SK-N-SH (cell line): Measurements from ENCODE around the gene ACP4. TPM values are rescaled to one million over a fixed set of nuclear protein-coding genes. Genes with fewer than 3 reads are reported as not detected.

Experiments
- CTCF ChIA-PET: fragments of 300-600, 350-600 bp; formaldehyde crosslinking; extraction: SDS; loops from one replicate; lab custom pipeline; 2021; lab: Yijun Ruan, JAX
- POLR2A ChIA-PET: fragments of 350-600 bp; sonication (Branson Sonifier 250); formaldehyde crosslinking; extraction: SDS; loops from one replicate; lab custom pipeline; 2020; ENCODE audit warnings: antibody characterized with exemption, inconsistent platforms; lab: Yijun Ruan, JAX
- DNase-seq: peaks from one replicate; pipeline ENCODE4 v3.0.0; 2012
- H2AFZ ChIP-seq: fragments of 200-600 bp; sonication (generic); 2 replicates; pipeline ENCODE4 v1.8.1; 2016; ENCODE audit warnings: antibody characterized with exemption, mild to moderate bottlenecking, low read depth
- H3F3A ChIP-seq: fragments of 200-600 bp; sonication (generic); replicated peaks from 2 replicates; pipeline ENCODE3; 2016; ENCODE audit warnings: antibody characterized with exemption, mild to moderate bottlenecking; ENCODE audit not compliant: insufficient read depth
- H3K27ac ChIP-seq, 2 experiments: fragments of 200-500 bp in 1 of 2; fragments of 200-600 bp in 1 of 2; sonication (Bioruptor generic) in 1 of 2; sonication (generic), shearing (Covaris generic) in 1 of 2; 2 replicates each; pipeline versions ENCODE4 v1.5.1 to v1.6.1; 2014 to 2016; ENCODE audit warnings: low read depth in 2 of 2, inconsistent platforms in 1 of 2, low read length in 1 of 2, mild to moderate bottlenecking in 1 of 2, mixed read lengths in 1 of 2
- H3K27me3 ChIP-seq: fragments of 200-600 bp; sonication (generic), shearing (Covaris generic); 2 replicates; pipeline ENCODE4 v1.6.1; 2016; ENCODE audit warnings: mixed run types; ENCODE audit not compliant: insufficient read depth
- H3K36me3 ChIP-seq, 2 experiments: fragments of 200-500 bp in 1 of 2; fragments of 200-600 bp in 1 of 2; sonication (Bioruptor generic) in 1 of 2; sonication (generic) in 1 of 2; replicated peaks in 1 of 2; 2 replicates each; pipeline versions ENCODE3 to v1.5.1; 2014 to 2016; ENCODE audit warnings: low read length in 1 of 2, mild to moderate bottlenecking in 1 of 2; ENCODE audit not compliant: insufficient read depth in 2 of 2, control insufficient read depth in 1 of 2
- H3K4me1 ChIP-seq, 2 experiments: fragments of 200-500 bp in 1 of 2; fragments of 200-600 bp in 1 of 2; sonication (Bioruptor generic) in 1 of 2; sonication (generic), shearing (Covaris generic) in 1 of 2; 2 replicates each; pipeline versions ENCODE4 v1.5.1 to v1.6.1; 2014 to 2016; ENCODE audit warnings: low read depth in 1 of 2, low read length in 1 of 2, mixed run types in 1 of 2; ENCODE audit not compliant: insufficient read depth in 2 of 2, control insufficient read depth in 1 of 2
- H3K4me2 ChIP-seq: fragments of 200-600 bp; sonication (generic), shearing (Covaris generic); 2 replicates; pipeline ENCODE4 v1.6.1; 2017; ENCODE audit warnings: mixed run types
- H3K4me3 ChIP-seq, 2 experiments: fragments of 200-500 bp in 1 of 2; fragments of 200-600 bp in 1 of 2; sonication (Bioruptor generic) in 1 of 2; sonication (generic), shearing (Covaris generic) in 1 of 2; 2 replicates each; pipeline versions ENCODE4 v1.5.1 to v1.8.1; 2014 to 2016; ENCODE audit warnings: low read depth in 2 of 2, inconsistent platforms in 1 of 2, low read length in 1 of 2, mild to moderate bottlenecking in 1 of 2, mixed read lengths in 1 of 2, moderate library complexity in 1 of 2
- H3K79me2 ChIP-seq: fragments of 200-600 bp; sonication (generic); 2 replicates; pipeline ENCODE4 v1.8.1; 2017; ENCODE audit warnings: mild to moderate bottlenecking; ENCODE audit not compliant: insufficient read depth
- H3K9ac ChIP-seq: fragments of 200-600 bp; sonication (generic); 2 replicates; pipeline ENCODE4 v1.6.1; 2017; ENCODE audit warnings: mixed run types
- H3K9me2 ChIP-seq: fragments of 200-600 bp; sonication (generic); 2 replicates; pipeline ENCODE4 v1.6.1; 2017; ENCODE audit warnings: mixed run types
- H3K9me3 ChIP-seq: fragments of 200-600 bp; sonication (generic); 2 replicates; pipeline ENCODE4 v1.6.1; 2017; ENCODE audit warnings: mixed run types, mild to moderate bottlenecking, moderate library complexity
- H4K20me1 ChIP-seq: fragments of 200-600 bp; sonication (generic); 2 replicates; pipeline ENCODE4 v1.6.1; 2017; ENCODE audit warnings: mild to moderate bottlenecking, mixed run types; ENCODE audit not compliant: insufficient read depth
- ELF1 ChIP-seq: IDR thresholded peaks from 2 replicates; pipeline ENCODE4 v1.4.0; 2012
- EZH2phosphoT487 ChIP-seq: fragments of 200-600 bp; sonication (generic); IDR thresholded peaks from 2 replicates; pipeline ENCODE4 v1.6.1; 2017; ENCODE audit warnings: low read depth, mixed run types, mild to moderate bottlenecking, antibody characterized with exemption, moderate library complexity, borderline replicate concordance
- FOXJ3 ChIP-seq: sonication (generic); formaldehyde crosslinking; IDR thresholded peaks from 2 replicates; pipeline ENCODE4 v1.5.1; 2020; ENCODE audit warnings: mild to moderate bottlenecking, missing genetic modification reagents
- FOXM1 ChIP-seq: IDR thresholded peaks from 2 replicates; pipeline ENCODE4 v1.4.0; 2012; ENCODE audit warnings: low read depth, mild to moderate bottlenecking
- GABPA ChIP-seq: IDR thresholded peaks from 2 replicates; pipeline ENCODE4 v1.4.0; 2012; ENCODE audit warnings: low read depth, mild to moderate bottlenecking
- JUND ChIP-seq: IDR thresholded peaks from 2 replicates; pipeline ENCODE4 v1.4.0; 2012
- MEF2A ChIP-seq: IDR thresholded peaks from 2 replicates; pipeline ENCODE4 v1.4.0; 2012; ENCODE audit warnings: low read depth, borderline replicate concordance
- MXI1 ChIP-seq: IDR thresholded peaks from 2 replicates; pipeline ENCODE4 v1.6.1; 2012; ENCODE audit warnings: mild to moderate bottlenecking, low read depth, low read length, improper control_type of control experiment
- NFIC ChIP-seq: IDR thresholded peaks from 2 replicates; pipeline ENCODE4 v1.4.0; 2012; ENCODE audit warnings: borderline replicate concordance
- NRF1 ChIP-seq: IDR thresholded peaks from 2 replicates; pipeline ENCODE4 v1.6.1; 2012; ENCODE audit warnings: low read depth, mild to moderate bottlenecking, low read length
- POLR2AphosphoS5 ChIP-seq: IDR thresholded peaks from 2 replicates; pipeline ENCODE4 v1.6.1; 2012; ENCODE audit warnings: low read depth, low read length
- RAD21 ChIP-seq: IDR thresholded peaks from 2 replicates; pipeline ENCODE4 v1.6.1; 2012; ENCODE audit warnings: mild to moderate bottlenecking, low read length
- RFX5 ChIP-seq: IDR thresholded peaks from 2 replicates; pipeline ENCODE4 v1.6.1; 2012; ENCODE audit warnings: mild to moderate bottlenecking, improper control_type of control experiment, low read length
- SMC3 ChIP-seq: IDR thresholded peaks from 2 replicates; pipeline ENCODE4 v1.6.1; 2012; ENCODE audit warnings: low read depth, low read length, improper control_type of control experiment
- TCF12 ChIP-seq: IDR thresholded peaks from 2 replicates; pipeline ENCODE4 v1.4.0; 2012
- TEAD4 ChIP-seq: IDR thresholded peaks from 2 replicates; pipeline ENCODE4 v1.4.0; 2012; ENCODE audit warnings: mild to moderate bottlenecking, borderline replicate concordance; ENCODE audit not compliant: insufficient read depth
- WGBS: methylation state at CpG from one replicate; pipeline ENCODE4 v1.1.6; 2017; ENCODE audit warnings: low lambda C conversion rate; 5-methylcytosine and 5-hydroxymethylcytosine counted together
- polyA plus RNA-seq, 3 experiments: library from polyadenylated mRNA; depleted of rRNA; stranded (reverse); fragments of >200 nt; gene quantifications; 2 replicates each; pipeline ENCODE4 v1.2.3, GENCODE V29; 2012
- TF ChIP-seq, protein P1 (sequence below): IDR thresholded peaks from 2 replicates; pipeline ENCODE4 v1.6.1; 2012; ENCODE audit warnings: mild to moderate bottlenecking, low read depth, low read length, moderate library complexity
- TF ChIP-seq, protein P2 (sequence below): IDR thresholded peaks from 2 replicates; pipeline ENCODE4 v1.4.0; 2012; ENCODE audit warnings: low read depth, borderline replicate concordance
- TF ChIP-seq, protein P3 (sequence below): IDR thresholded peaks from 2 replicates; pipeline ENCODE4; 2012

The ACP4 gene
- polyA plus RNA-seq, 1 of the 3 experiments (the other 2 are of a cell fraction), result not detected

GRCh38 chr19:50839712-50840655 is 49.8 kb downstream of the ACP4 start (continued):
- TF ChIP-seq NRF1 (no peak), GABPA (no peak), EZH2phosphoT487 (no peak), RAD21 (no peak), RFX5 (no peak), SMC3 (no peak)

- ChIA-PET CTCF (no interaction called here), POLR2A (no interaction called here)
- no peak for DNase-seq
- H3K79me2 ChIP-seq, result no peaks in the 10 kb centered on the region
- H3K27me3 ChIP-seq, result peaks cover 21% of the 10 kb centered on the region; the same call in 1 of the 2 replicates
- H3K9me3 ChIP-seq, result no peaks in the 10 kb centered on the region
- H2AFZ ChIP-seq, result no peak overlapping the region
- H3K4me1 ChIP-seq, result no peaks in the 10 kb centered on the region
- no peaks in the 10 kb centered on the region for H3K36me3 ChIP-seq
- WGBS, result 12% methylated on average over 6 of the region's 6 CpGs
- no peak overlapping the region for H3K9ac ChIP-seq
- no peak overlapping the region for H3K4me2 ChIP-seq
- H4K20me1 ChIP-seq, result no peaks in the 10 kb centered on the region
- TF ChIP-seq JUND (no peak), RAD21 (no peak), ELF1 (no peak), EZH2phosphoT487 (no peak), NFIC (no peak), FOXM1 (no peak)
- TF ChIP-seq, protein P1, sequence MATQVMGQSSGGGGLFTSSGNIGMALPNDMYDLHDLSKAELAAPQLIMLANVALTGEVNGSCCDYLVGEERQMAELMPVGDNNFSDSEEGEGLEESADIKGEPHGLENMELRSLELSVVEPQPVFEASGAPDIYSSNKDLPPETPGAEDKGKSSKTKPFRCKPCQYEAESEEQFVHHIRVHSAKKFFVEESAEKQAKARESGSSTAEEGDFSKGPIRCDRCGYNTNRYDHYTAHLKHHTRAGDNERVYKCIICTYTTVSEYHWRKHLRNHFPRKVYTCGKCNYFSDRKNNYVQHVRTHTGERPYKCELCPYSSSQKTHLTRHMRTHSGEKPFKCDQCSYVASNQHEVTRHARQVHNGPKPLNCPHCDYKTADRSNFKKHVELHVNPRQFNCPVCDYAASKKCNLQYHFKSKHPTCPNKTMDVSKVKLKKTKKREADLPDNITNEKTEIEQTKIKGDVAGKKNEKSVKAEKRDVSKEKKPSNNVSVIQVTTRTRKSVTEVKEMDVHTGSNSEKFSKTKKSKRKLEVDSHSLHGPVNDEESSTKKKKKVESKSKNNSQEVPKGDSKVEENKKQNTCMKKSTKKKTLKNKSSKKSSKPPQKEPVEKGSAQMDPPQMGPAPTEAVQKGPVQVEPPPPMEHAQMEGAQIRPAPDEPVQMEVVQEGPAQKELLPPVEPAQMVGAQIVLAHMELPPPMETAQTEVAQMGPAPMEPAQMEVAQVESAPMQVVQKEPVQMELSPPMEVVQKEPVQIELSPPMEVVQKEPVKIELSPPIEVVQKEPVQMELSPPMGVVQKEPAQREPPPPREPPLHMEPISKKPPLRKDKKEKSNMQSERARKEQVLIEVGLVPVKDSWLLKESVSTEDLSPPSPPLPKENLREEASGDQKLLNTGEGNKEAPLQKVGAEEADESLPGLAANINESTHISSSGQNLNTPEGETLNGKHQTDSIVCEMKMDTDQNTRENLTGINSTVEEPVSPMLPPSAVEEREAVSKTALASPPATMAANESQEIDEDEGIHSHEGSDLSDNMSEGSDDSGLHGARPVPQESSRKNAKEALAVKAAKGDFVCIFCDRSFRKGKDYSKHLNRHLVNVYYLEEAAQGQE, result no peak
- H3F3A ChIP-seq, result no peaks in the 10 kb centered on the region
- H3K9me2 ChIP-seq, result no peaks in the 10 kb centered on the region
- no peak overlapping the region for H3K27ac ChIP-seq
- no peak overlapping the region for H3K4me3 ChIP-seq
Measured at GRCh38 chr19:50842130-50842529, 51.9 kb downstream of the ACP4 start.

DNA sequence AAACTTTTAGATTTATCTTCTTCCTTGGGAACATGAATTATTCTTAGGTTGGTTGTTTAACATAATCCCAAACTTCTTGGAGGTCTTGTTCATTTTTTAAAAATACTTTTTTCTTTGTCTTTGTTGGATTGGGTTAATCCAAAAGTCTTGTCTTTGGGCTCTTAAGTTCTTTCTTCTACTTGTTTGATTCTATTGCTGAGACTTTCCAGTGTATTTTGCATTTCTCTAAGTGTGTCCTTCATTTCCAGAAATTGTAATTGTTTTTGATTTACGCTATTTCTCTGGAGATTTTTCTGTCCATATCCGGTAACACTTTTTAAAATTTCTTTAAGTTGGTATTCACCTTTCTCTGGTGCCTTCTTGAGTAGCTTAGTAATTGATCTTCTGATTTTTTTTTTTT is 53.0 kb downstream of the ACP4 start:
- H3K9ac ChIP-seq, result no peak overlapping the region
- no peak overlapping the region for H2AFZ ChIP-seq
- no peak overlapping the region for H3K27ac ChIP-seq
- no peaks in the 10 kb centered on the region for H3K9me3 ChIP-seq
- no peak overlapping the region for H3K4me2 ChIP-seq
- H3K27me3 ChIP-seq, result peaks cover 25% of the 10 kb centered on the region; the same call in 1 of the 2 replicates
- no peaks in the 10 kb centered on the region for H3K36me3 ChIP-seq
- CTCF ChIA-PET, result interaction anchor here (0.5 kb wide), 1 partner anchor 275 kb away, joined by 3 read pairs; no protein-coding TSS in a partner anchor
- no peaks in the 10 kb centered on the region for H3F3A ChIP-seq
- POLR2A ChIA-PET, result no interaction called here
- no peak for DNase-seq
- no peaks in the 10 kb centered on the region for H3K4me1 ChIP-seq
- H3K9me2 ChIP-seq, result no peaks in the 10 kb centered on the region
- no peak overlapping the region for H3K4me3 ChIP-seq
- WGBS, result 27% methylated on average over 2 of the region's 2 CpGs
- no peaks in the 10 kb centered on the region for H3K79me2 ChIP-seq
- H4K20me1 ChIP-seq, result no peaks in the 10 kb centered on the region
- TF ChIP-seq TEAD4, result no peak
- no peak for TF ChIP-seq MEF2A
- no peak for TF ChIP-seq MXI1
- TF ChIP-seq, protein P2, sequence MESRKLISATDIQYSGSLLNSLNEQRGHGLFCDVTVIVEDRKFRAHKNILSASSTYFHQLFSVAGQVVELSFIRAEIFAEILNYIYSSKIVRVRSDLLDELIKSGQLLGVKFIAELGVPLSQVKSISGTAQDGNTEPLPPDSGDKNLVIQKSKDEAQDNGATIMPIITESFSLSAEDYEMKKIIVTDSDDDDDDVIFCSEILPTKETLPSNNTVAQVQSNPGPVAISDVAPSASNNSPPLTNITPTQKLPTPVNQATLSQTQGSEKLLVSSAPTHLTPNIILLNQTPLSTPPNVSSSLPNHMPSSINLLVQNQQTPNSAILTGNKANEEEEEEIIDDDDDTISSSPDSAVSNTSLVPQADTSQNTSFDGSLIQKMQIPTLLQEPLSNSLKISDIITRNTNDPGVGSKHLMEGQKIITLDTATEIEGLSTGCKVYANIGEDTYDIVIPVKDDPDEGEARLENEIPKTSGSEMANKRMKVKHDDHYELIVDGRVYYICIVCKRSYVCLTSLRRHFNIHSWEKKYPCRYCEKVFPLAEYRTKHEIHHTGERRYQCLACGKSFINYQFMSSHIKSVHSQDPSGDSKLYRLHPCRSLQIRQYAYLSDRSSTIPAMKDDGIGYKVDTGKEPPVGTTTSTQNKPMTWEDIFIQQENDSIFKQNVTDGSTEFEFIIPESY, result no peak
- TF ChIP-seq FOXJ3, result no peak
- no peak for TF ChIP-seq SMC3
- TF ChIP-seq RAD21, result no peak
- TF ChIP-seq TCF12, result no peak
- TF ChIP-seq NRF1, result no peak
- no peak for TF ChIP-seq FOXM1
- TF ChIP-seq POLR2AphosphoS5, result no peak
- TF ChIP-seq, protein P3, sequence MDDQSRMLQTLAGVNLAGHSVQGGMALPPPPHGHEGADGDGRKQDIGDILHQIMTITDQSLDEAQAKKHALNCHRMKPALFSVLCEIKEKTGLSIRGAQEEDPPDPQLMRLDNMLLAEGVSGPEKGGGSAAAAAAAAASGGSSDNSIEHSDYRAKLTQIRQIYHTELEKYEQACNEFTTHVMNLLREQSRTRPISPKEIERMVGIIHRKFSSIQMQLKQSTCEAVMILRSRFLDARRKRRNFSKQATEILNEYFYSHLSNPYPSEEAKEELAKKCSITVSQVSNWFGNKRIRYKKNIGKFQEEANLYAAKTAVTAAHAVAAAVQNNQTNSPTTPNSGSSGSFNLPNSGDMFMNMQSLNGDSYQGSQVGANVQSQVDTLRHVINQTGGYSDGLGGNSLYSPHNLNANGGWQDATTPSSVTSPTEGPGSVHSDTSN, result no peak
- TF ChIP-seq JUND, result no peak
